Suppressor macrophage (primary cell): Measurements from ENCODE around the gene BACH1.
A peak's percentile ranks its signal among the peaks of the same experiment; 100 is the strongest.

Source experiments
- DNase-seq, 4 experiments: peaks; one replicate each; pipeline ENCODE4 v3.0.0-alpha.2; 2020 to 2022

The BACH1 gene

GRCh38 chr21:29315131-29315749, 16.5 kb downstream of the BACH1 start:
- DNase-seq, result no peak

GRCh38 chr21:29316029-29316742, 17.5 kb downstream of the BACH1 start:
- peak in 1 of 4 experiments; percentile 23 for DNase-seq

GRCh38 chr21:29316806-29317205, 18.1 kb downstream of the BACH1 start:
- no peak for DNase-seq

- no peak for DNase-seq
These were observed 19.6 kb downstream of the BACH1 start for GRCh38 chr21:29318354-29318753.

- DNase-seq, result no peak
These were observed 21.3 kb downstream of the BACH1 start for GRCh38 chr21:29320031-29320430.

- no peak for DNase-seq
These were observed 22.5 kb downstream of the BACH1 start for GRCh38 chr21:29321217-29321616.

GRCh38 chr21:29321932-29322928, 23.5 kb downstream of the BACH1 start:
- no peak for DNase-seq

GRCh38 chr21:29323189-29323588, 24.5 kb downstream of the BACH1 start:
- no peak for DNase-seq

- DNase-seq, result no peak
These were observed 28.3 kb downstream of the BACH1 start for GRCh38 chr21:29326914-29327554.

- no peak for DNase-seq
These were observed 30.7 kb downstream of the BACH1 start for GRCh38 chr21:29329406-29329805.

- DNase-seq, result no peak
These were observed 32.1 kb downstream of the BACH1 start for GRCh38 chr21:29330797-29331196.

- no peak for DNase-seq
These were observed 34.0 kb downstream of the BACH1 start for GRCh38 chr21:29332461-29333362.

GRCh38 chr21:29333406-29333805, 34.7 kb downstream of the BACH1 start:
- DNase-seq, result no peak

- peak; percentile 61 to 76 (median 66) for DNase-seq
These were observed 36.2 kb downstream of the BACH1 start for GRCh38 chr21:29334717-29335428.

- DNase-seq, result peak in 1 of 4 experiments; percentile 12
These were observed 37.0 kb downstream of the BACH1 start for GRCh38 chr21:29335720-29336119.

- no peak for DNase-seq
These were observed 39.5 kb downstream of the BACH1 start for GRCh38 chr21:29338256-29338655.

- DNase-seq, result peak in 2 of 4 experiments; percentile 20 to 24
These were observed 41.5 kb downstream of the BACH1 start for GRCh38 chr21:29340228-29340627.

GRCh38 chr21:29342363-29342957, 43.7 kb downstream of the BACH1 start:
- peak; percentile 66 to 88 (median 80) for DNase-seq

GRCh38 chr21:29343519-29343918, 44.8 kb downstream of the BACH1 start:
- no peak for DNase-seq

- no peak for DNase-seq
These were observed 47.6 kb downstream of the BACH1 start for GRCh38 chr21:29346281-29346680.
